Erythroblast (primary cell): ENCODE data around the gene METTL1.
"Not testable (repeated sequence)": the region's sequence is repeated elsewhere in the genome, so short reads cannot be mapped to it uniquely, and the experiment has no call there.

Source experiments
- GATA1 ChIP-seq: IDR thresholded peaks from 2 replicates; pipeline ENCODE4 v1.6.1; 2011; ENCODE audit warnings: low read depth, mild to moderate bottlenecking, control low read depth, low read length, moderate library complexity
- POLR2A ChIP-seq: IDR thresholded peaks from 2 replicates; pipeline ENCODE4 v1.6.1; 2011; ENCODE audit warnings: mild to moderate bottlenecking, low read length

GRCh38 chr12:57820119-57820518, 48.2 kb upstream of the METTL1 start:
- TF ChIP-seq POLR2A, GATA1: not testable (repeated sequence)
